Measurements from ENCODE around the gene USP28. TPM values are rescaled to one million over a fixed set of nuclear protein-coding genes. Genes with fewer than 3 reads are reported as not detected.
"Not testable (repeated sequence)": the region's sequence is repeated elsewhere in the genome, so short reads cannot be mapped to it uniquely, and the experiment has no call there.

The USP28 gene
- total RNA-seq, 1 donor from 2014 or later, result 14.2 TPM

DNA sequence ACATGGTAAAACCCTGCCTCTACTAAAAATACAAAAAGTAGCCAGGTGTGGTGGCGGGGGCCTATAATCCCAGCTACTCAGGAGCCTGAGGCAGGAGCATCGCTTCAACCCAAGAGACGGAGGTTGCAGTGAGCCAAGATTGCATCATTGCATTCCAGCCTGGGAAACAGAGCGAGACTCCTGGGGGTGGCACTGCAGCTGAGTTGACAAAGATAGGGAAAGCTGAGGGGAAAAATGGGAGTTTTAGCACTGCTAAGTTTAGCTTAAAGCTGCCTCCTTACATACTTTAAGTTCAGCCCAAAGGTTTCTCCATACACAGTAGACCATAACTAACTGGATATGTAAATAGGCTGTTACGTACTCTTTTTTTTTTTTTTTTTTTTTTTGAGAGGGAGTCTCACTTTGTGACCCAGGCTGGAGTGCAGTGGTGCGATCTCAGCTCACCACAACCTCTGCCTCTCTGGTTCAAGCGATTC lies 9.0 kb upstream of the USP28 start:
- H3F3A ChIP-seq (ENCODE audit: low read depth), result no peaks in the 10 kb centered on the region
- no peak overlapping the region for H3K4me2 ChIP-seq
- H3K27me3 Mint-ChIP-seq (ENCODE audit: insufficient read depth, low read depth), result peaks cover 5% of the 10 kb centered on the region
- H3K4me3 Mint-ChIP-seq, result no peak overlapping the region
- H4K20me1 ChIP-seq (ENCODE audit: low read depth), result no peaks in the 10 kb centered on the region
- no peaks in the 10 kb centered on the region for H3K4me1 ChIP-seq
- H3K36me3 Mint-ChIP-seq, result no peaks in the 10 kb centered on the region
- TF ChIP-seq CTCF (IDR thresholded peaks at IDR 0.05) (no peak), EZH2phosphoT487 (IDR thresholded peaks at IDR 0.05) (no peak), EZH2 (IDR thresholded peaks at IDR 0.05) (no peak)
- H3K27me3 ChIP-seq, result no peaks in the 10 kb centered on the region
- H3K36me3 ChIP-seq, result no peaks in the 10 kb centered on the region
- peaks cover 6% of the 10 kb centered on the region for H3K4me1 Mint-ChIP-seq
- no peak overlapping the region for H3K4me3 ChIP-seq
- peak; percentile 34 for DNase-seq (ENCODE audit: low spot score)
- peaks cover 4% of the 10 kb centered on the region for H3K9me3 Mint-ChIP-seq
- no peak overlapping the region for H3K27ac ChIP-seq
- no peak overlapping the region for H3K27ac Mint-ChIP-seq
- H3K79me2 ChIP-seq (ENCODE audit: low read depth), result no peaks in the 10 kb centered on the region
- H3K9me3 ChIP-seq (ENCODE audit: low read depth), result no peaks in the 10 kb centered on the region
- H3K9ac ChIP-seq, result no peak overlapping the region
- H2AFZ ChIP-seq (replicated peaks), result peak overlapping the region; percentile 2

GRCh38 chr11:113881856-113882255 lies 6.5 kb upstream of the USP28 start:
- no peak overlapping the region for H3K27ac ChIP-seq
- H3K9ac ChIP-seq, result no peak overlapping the region
- no peaks in the 10 kb centered on the region for H3K36me3 ChIP-seq
- TF ChIP-seq EZH2 (IDR thresholded peaks at IDR 0.05) (no peak), CTCF (IDR thresholded peaks at IDR 0.05) (no peak), EZH2phosphoT487 (IDR thresholded peaks at IDR 0.05) (no peak)
- no peak overlapping the region for H3K4me2 ChIP-seq
- H3F3A ChIP-seq (ENCODE audit: low read depth), result no peaks in the 10 kb centered on the region
- no peak for DNase-seq (ENCODE audit: low spot score)
- no peak overlapping the region for H2AFZ ChIP-seq (replicated peaks)
- H3K9me3 Mint-ChIP-seq, result peaks cover 11% of the 10 kb centered on the region
- H3K4me3 ChIP-seq, result no peak overlapping the region
- peaks cover 7% of the 10 kb centered on the region for H3K27me3 Mint-ChIP-seq (ENCODE audit: insufficient read depth, low read depth)
- H3K36me3 Mint-ChIP-seq, result no peaks in the 10 kb centered on the region
- no peaks in the 10 kb centered on the region for H3K9me3 ChIP-seq (ENCODE audit: low read depth)
- peaks cover under 1% of the 10 kb centered on the region for H3K4me1 ChIP-seq
- H3K27ac Mint-ChIP-seq, result no peak overlapping the region
- no peaks in the 10 kb centered on the region for H4K20me1 ChIP-seq (ENCODE audit: low read depth)
- H3K79me2 ChIP-seq (ENCODE audit: low read depth), result peaks cover 1% of the 10 kb centered on the region
- H3K4me1 Mint-ChIP-seq, result peaks cover 9% of the 10 kb centered on the region
- H3K4me3 Mint-ChIP-seq, result no peak overlapping the region
- no peaks in the 10 kb centered on the region for H3K27me3 ChIP-seq

- no peak for DNase-seq (ENCODE audit: low spot score)
- no peak overlapping the region for H3K27ac Mint-ChIP-seq
- H3K9me3 Mint-ChIP-seq, result peaks cover 11% of the 10 kb centered on the region
- no peaks in the 10 kb centered on the region for H3K27me3 ChIP-seq
- H3K4me1 Mint-ChIP-seq, result peaks cover 18% of the 10 kb centered on the region
- no peaks in the 10 kb centered on the region for H4K20me1 ChIP-seq (ENCODE audit: low read depth)
- peaks cover under 1% of the 10 kb centered on the region for H3F3A ChIP-seq (ENCODE audit: low read depth)
- H2AFZ ChIP-seq (replicated peaks), result no peak overlapping the region
- peaks cover 7% of the 10 kb centered on the region for H3K27me3 Mint-ChIP-seq (ENCODE audit: insufficient read depth, low read depth)
- H3K4me3 ChIP-seq, result no peak overlapping the region
- no peak overlapping the region for H3K9ac ChIP-seq
- no peaks in the 10 kb centered on the region for H3K36me3 Mint-ChIP-seq
- peaks cover 8% of the 10 kb centered on the region for H3K79me2 ChIP-seq (ENCODE audit: low read depth)
- no peak overlapping the region for H3K4me2 ChIP-seq
- no peak for TF ChIP-seq CTCF (IDR thresholded peaks at IDR 0.05)
- no peak for TF ChIP-seq EZH2phosphoT487 (IDR thresholded peaks at IDR 0.05)
- TF ChIP-seq EZH2 (IDR thresholded peaks at IDR 0.05), result no peak
- H3K4me3 Mint-ChIP-seq, result no peak overlapping the region
- H3K4me1 ChIP-seq, result peaks cover 10% of the 10 kb centered on the region
- H3K36me3 ChIP-seq, result no peaks in the 10 kb centered on the region
- no peak overlapping the region for H3K27ac ChIP-seq
- H3K9me3 ChIP-seq (ENCODE audit: low read depth), result no peaks in the 10 kb centered on the region
Observed at GRCh38 chr11:113880971-113881370, 5.6 kb upstream of the USP28 start.

- not testable (repeated sequence) for H3K9ac ChIP-seq; H3F3A ChIP-seq (ENCODE audit: low read depth); DNase-seq (ENCODE audit: low spot score); H3K27ac Mint-ChIP-seq; H3K36me3 Mint-ChIP-seq; H3K27me3 ChIP-seq; H2AFZ ChIP-seq (replicated peaks); H3K9me3 ChIP-seq (ENCODE audit: low read depth); H3K4me3 Mint-ChIP-seq; H3K27ac ChIP-seq; H3K36me3 ChIP-seq; H3K27me3 Mint-ChIP-seq (ENCODE audit: insufficient read depth, low read depth); H3K4me2 ChIP-seq; H4K20me1 ChIP-seq (ENCODE audit: low read depth); H3K4me3 ChIP-seq
- peaks cover 15% of the 10 kb centered on the region for H3K79me2 ChIP-seq (ENCODE audit: low read depth)
- H3K4me1 Mint-ChIP-seq, result peaks cover 23% of the 10 kb centered on the region
- peaks cover 11% of the 10 kb centered on the region for H3K9me3 Mint-ChIP-seq
- peaks cover 17% of the 10 kb centered on the region for H3K4me1 ChIP-seq
Observed at GRCh38 chr11:113879446-113879845, 4.1 kb upstream of the USP28 start.
